PC-9 (cell line): Measurements from ENCODE around the gene GNA12.

Experiments
- CTCF ChIP-seq: fragments of 200-600 bp; sonication (generic); conservative IDR thresholded peaks from 2 replicates; pipeline ENCODE4 v1.6.1; 2017; ENCODE audit warnings: mixed run types, antibody characterized with exemption, mild to moderate bottlenecking, moderate library complexity
- EZH2 ChIP-seq: fragments of 200-600 bp; sonication (generic); IDR thresholded peaks from 2 replicates; pipeline ENCODE4 v1.8.0; 2017; ENCODE audit warnings: antibody characterized with exemption, low read depth

- TF ChIP-seq CTCF (no peak), EZH2 (no peak)
Observed at GRCh38 chr7:2810682-2811415, 33.3 kb downstream of the GNA12 start.
